MV-4-11 (cell line): Measurements from ENCODE around the gene NABP1.
A peak's percentile ranks its signal among the peaks of the same experiment; 100 is the strongest.

Source experiments
- DNase-seq: peaks from one replicate; lab custom pipeline; 2025; lab: John Stamatoyannopoulos, UW

NABP1 gene

DNA sequence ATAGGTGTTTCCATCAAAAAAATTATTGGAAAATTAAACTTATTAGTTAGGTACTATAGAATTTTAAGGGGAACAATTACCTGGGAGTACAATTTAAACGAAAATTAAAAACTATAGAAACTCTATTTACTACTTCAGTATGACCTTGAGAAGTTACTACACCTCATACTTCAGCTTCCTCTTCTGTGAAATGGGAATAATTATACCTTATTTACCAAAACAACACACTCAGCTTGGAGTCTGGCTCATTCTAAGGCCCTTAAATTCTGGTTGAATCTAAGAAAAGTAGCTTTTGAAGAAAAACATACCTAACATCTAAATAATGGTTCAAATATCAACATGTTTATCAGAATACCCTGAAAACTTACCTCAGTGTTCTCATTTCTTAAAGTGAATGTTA is 2.7 kb downstream of the NABP1 start:
- DNase-seq: no peak

- DNase-seq: no peak
Measured at GRCh38 chr2:191682126-191682525, 4.2 kb downstream of the NABP1 start.

GRCh38 chr2:191686066-191686465 is 8.1 kb downstream of the NABP1 start:
- no peak for DNase-seq

DNA sequence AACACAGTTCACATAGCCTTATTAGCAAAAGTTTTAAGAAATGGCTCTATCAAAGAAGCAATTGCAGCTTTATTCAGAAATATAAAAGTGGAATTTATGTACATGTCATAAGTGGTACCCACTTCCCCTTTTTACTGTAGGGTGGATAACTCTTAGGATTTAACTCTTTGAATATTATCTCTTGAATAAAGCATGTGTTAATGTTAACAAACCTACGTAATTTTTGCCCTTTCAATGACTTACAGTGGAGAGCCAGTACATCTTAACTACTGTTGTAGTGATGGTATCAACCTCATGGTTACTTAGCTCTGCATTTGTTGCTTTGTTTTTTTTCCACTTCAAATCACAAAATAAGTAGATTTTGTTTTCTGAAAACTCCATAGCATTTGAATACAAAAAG is 8.8 kb downstream of the NABP1 start:
- DNase-seq: peak; percentile 59

- DNase-seq: no peak
Measured at GRCh38 chr2:191687867-191688266, 9.9 kb downstream of the NABP1 start.

- DNase-seq: no peak
Measured at GRCh38 chr2:191688934-191689695, 11.2 kb downstream of the NABP1 start.

GRCh38 chr2:191690327-191690726 is 12.4 kb downstream of the NABP1 start:
- DNase-seq: no peak

- peak; percentile 74 for DNase-seq
Measured at GRCh38 chr2:191691016-191691735, 13.2 kb downstream of the NABP1 start.

- no peak for DNase-seq
Measured at GRCh38 chr2:191691898-191692297, 14.0 kb downstream of the NABP1 start.

- DNase-seq: no peak
Measured at GRCh38 chr2:191692502-191693115, 14.7 kb downstream of the NABP1 start.

DNA sequence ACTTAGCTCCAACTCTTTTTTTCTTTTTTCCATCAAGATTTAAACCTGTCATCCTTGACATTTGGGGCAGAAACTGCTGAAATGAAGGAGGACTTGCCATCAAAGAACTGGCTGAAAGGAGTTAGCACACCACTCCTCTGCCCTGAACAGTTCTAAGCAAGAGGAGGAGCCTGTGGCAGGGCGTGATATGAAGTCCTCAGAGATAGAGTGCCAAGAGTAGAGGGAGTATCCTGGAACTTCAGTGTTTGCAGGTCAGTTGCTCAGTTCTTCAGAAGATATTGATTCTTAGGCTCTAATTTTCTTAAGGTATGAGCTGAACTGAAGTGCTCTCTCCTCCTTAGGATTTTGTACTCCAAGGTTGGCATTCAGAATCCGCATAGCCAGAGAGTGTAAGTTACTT is 15.2 kb downstream of the NABP1 start:
- DNase-seq: no peak

DNA sequence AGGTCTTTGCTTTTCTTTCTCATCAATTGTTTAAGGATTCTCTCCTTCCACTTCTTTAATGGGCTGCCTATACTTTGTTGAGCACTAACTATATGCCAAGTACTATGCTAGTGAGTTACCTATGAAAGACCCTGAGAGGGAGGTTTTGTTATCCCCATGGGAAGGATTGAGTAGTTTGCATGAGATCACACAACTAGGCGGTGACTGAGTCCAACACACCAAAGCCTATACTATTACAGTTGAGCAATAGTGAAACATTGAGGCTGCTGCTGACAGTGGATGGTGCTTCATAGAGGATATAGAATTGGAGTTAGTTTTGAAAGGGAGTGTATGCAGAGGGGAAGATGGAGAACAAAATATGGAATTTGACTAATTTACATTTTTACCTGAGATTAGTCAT is 15.8 kb downstream of the NABP1 start:
- DNase-seq: no peak

DNA sequence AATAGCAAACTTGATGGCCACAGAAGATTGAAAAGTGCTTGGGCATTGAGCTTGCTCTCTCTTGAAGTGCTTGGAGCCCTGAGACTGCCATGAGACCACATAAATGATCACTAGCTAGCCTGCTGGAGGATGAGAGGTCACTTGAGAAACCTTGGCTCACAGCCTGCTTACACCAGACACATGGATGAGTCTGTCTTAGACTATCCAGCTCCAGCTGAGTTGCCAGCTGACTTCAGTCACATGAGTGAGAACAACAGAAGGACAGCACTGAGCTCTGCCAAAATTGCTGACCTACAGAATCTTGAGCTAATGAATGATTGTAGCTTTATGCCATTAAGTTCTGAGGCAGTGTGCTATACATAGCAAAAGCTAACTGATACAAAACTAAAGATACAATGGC is 18.1 kb downstream of the NABP1 start:
- no peak for DNase-seq

- DNase-seq: no peak
Measured at GRCh38 chr2:191696966-191697365, 19.0 kb downstream of the NABP1 start.

GRCh38 chr2:191697870-191698269 is 19.9 kb downstream of the NABP1 start:
- DNase-seq: no peak

DNA sequence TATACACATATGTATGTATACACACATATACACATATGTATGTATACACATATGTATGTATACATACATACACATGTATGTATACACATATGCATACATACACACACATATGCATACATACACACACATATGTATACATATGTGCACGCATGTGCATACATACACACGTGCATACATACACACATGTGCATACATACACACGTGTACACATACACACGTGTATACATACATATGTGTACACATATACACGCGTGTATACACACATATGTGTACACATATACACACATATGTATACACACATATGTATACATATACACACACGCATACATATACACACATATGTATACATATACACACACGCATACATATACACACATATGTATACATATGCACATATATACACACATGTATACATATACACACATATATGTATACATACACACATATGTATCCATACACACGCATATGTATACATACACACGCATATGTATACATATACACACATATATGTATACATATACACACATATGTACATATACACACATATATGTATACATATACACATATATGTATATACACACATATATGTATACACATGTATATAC is 21.5 kb downstream of the NABP1 start:
- DNase-seq: no peak

DNA sequence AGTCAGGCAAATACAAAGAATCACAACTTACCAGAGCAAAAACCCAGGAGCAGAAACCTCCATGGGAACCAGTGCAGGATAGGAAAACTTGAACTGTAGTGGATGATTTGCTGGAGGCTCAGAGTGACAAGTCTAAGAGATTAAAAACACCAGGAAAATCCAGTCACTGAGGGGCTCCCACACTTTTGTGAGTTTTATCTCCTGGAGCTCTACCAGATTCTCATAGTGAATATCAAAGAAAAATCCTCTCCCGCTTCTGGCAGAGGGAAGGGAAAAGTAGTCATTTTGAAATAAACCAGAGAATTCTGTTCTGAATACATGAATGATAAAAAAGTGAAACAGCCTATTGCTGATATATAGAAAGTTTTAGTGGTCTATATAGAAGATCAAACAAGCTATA is 23.1 kb downstream of the NABP1 start:
- no peak for DNase-seq

DNA sequence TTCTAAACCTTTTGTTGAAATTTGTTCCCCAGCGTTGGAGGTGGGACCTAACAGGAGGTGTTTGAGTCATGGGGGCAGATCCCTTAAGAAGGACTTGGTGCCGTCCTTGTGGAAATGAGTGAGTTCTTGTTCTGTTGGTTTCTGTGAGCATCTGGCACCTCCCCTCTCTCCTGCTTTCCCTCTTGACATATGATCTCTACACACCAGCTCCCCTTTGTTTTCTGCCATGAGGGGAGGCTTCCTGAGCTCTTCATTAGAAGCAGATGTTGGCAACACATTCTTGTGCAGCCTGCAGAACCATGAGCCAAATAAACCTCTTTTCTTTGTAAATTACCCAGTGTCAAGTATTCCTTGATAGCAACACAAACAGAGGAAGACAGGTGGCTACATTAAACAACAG is 23.8 kb downstream of the NABP1 start:
- DNase-seq: no peak

DNA sequence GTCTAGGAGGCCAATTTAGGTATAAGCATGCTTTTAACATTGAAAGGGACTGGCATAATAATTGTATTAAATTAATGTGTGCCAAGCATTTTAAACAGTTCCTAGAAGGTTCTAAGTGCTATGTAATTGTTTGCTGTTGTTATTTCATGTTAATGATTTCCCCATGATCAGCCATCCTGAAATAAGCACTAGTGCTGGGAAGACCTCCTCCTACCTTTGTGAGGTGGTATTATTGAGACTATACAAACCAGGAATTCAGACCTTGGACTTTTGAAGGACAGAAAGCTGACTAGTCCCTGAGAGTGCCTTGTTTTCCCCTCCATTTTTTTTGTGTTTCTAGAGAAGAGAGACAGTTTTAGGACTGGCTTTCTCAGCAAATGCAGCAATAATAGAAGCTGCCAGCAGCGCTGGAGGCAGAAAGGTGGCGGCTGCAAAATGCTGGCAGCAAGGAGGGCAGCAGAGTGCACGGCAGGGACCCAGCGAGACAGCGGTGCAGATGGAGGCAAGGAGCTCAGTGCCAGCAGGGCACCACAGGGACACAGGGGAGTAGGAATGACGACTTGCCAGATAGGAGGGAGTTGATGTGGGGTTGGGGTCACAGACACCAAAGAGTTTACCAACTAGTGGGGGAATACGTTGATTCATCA is 25.3 kb downstream of the NABP1 start:
- DNase-seq: no peak

GRCh38 chr2:191705084-191705483 is 27.1 kb downstream of the NABP1 start:
- DNase-seq: no peak

GRCh38 chr2:191705701-191706100 is 27.8 kb downstream of the NABP1 start:
- no peak for DNase-seq

DNA sequence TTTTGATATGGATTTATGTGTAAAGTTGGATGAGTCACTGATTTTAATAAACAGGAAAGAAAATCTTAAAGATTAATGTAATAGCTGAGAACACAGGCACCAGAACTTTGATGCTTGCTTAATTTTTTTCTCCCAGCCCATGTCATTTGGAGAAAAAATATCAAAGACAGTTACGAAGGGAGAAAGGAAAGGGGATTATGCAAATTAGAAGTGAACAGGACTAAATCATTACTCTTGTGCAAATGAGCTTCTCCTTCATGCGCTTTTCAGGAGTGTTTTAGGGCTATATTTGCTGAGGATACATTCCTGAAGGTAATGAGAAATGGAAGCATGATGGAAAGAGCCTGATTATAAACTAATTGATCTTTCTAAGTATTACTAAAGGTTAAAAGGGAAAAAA is 28.9 kb downstream of the NABP1 start:
- no peak for DNase-seq
